Tibial nerve (tissue), 4 donors: ENCODE measurements around the gene SGPL1. TPM values are rescaled to one million over a fixed set of nuclear protein-coding genes. Genes with fewer than 3 reads are reported as not detected.

Experiments
- DNase-seq, 2 donors: peaks; one replicate each; pipeline ENCODE4 v3.0.0-alpha.2; 2019; ENCODE audit warnings: low spot score in 2 of 2
- H3K27ac ChIP-seq, 4 donors: fragments of 200-600 bp; sonication (generic) in 3 of 4; one replicate each; pipeline ENCODE4 v1.5.1; 2017 to 2019; ENCODE audit warnings: mild to moderate bottlenecking in 1 of 4
- H3K27me3 ChIP-seq, 2 donors: fragments of 200-600 bp; sonication (generic) in 1 of 2; one replicate each; pipeline versions ENCODE4 v1.5.1 to v1.6.0; 2017 to 2019
- H3K36me3 ChIP-seq, 3 donors: fragments of 200-600 bp; sonication (generic); one replicate each; pipeline ENCODE4 v1.5.1; 2018 to 2019
- H3K4me1 ChIP-seq, 4 donors: fragments of 200-600 bp; sonication (generic) in 3 of 4; one replicate each; pipeline ENCODE4 v1.5.1; 2017 to 2019
- H3K4me3 ChIP-seq, 4 donors: fragments of 200-600 bp; sonication (generic) in 3 of 4; one replicate each; pipeline ENCODE4 v1.5.1; 2017 to 2019; ENCODE audit warnings: mild to moderate bottlenecking in 1 of 4, moderate library complexity in 1 of 4
- H3K9me3 ChIP-seq, 4 donors: fragments of 200-600 bp; sonication (generic) in 3 of 4; one replicate each; pipeline ENCODE4 v1.5.1; 2017 to 2019
- EP300 ChIP-seq, 2 donors: sonication (generic); formaldehyde crosslinking; IDR thresholded peaks; one replicate each; pipeline ENCODE4 v1.6.1; 2017; ENCODE audit warnings: antibody characterized with exemption in 2 of 2, mild to moderate bottlenecking in 1 of 2
- POLR2A ChIP-seq, 2 donors: fragments of 450-650 bp; IDR thresholded peaks; one replicate each; pipeline ENCODE4 v1.6.1; 2017; ENCODE audit warnings: antibody characterized with exemption in 2 of 2, mild to moderate bottlenecking in 2 of 2, moderate library complexity in 2 of 2
- WGBS, 2 donors: methylation state at CpG; one replicate each; pipeline ENCODE4 v1.1.5; 2018; 5-methylcytosine and 5-hydroxymethylcytosine counted together
- total RNA-seq, 4 donors: library from RNA; depleted of rRNA; stranded (reverse); fragments of >200 nt; gene quantifications; one replicate each; pipeline ENCODE4 v1.1.0, GENCODE V29; 2016
- TF ChIP-seq, protein P1 (sequence below), 5 experiments: fragments of 200-600 bp in 3 of 5; fragments of 450-650 bp in 2 of 5; sonication (generic) in 3 of 5; IDR thresholded peaks; one replicate each; pipeline ENCODE4 v1.5.1; 2016 to 2019; ENCODE audit warnings: antibody characterized with exemption in 5 of 5, mild to moderate bottlenecking in 3 of 5, moderate library complexity in 2 of 5

SGPL1 gene
- total RNA-seq, 4 donors from 2014 or later: 21.1 to 31.0 (median 24.5) TPM

DNA sequence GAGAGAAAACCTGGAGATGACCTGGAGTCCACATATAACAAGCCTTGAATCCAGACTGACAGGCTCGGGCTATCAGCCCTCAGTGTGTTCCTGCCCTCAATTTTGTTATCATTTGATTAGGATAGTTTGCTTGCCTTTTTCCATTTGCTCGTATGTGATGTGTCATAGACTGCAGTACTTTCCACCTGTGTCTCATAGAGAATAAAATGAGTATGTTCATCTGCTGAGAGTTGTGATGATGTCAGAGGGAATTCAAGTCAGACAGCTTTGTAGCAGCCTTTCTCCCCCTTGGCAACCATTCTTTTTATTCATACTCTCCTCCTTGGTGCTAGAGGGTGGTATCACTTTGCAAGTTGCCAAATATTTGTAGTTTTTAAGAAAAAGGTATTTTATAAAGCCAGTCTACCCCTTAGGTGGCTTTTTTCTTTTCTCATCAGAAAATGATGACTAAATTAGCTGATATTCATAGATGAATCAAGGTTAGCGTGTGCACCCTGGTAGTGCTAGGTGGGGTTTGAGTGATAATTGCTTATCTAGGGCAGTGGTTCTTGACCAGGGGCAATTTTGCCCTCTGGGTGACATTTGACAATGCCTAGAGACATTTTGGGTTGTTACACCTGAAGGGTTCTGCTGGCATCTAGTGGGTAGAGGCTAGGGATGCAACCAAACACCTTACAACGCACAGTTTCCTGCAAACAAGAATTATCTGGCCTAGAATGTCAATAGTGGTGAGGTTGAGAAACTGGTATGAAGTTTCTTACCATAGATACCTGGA lies 5.4 kb downstream of the SGPL1 start:
- TF ChIP-seq, protein P1, sequence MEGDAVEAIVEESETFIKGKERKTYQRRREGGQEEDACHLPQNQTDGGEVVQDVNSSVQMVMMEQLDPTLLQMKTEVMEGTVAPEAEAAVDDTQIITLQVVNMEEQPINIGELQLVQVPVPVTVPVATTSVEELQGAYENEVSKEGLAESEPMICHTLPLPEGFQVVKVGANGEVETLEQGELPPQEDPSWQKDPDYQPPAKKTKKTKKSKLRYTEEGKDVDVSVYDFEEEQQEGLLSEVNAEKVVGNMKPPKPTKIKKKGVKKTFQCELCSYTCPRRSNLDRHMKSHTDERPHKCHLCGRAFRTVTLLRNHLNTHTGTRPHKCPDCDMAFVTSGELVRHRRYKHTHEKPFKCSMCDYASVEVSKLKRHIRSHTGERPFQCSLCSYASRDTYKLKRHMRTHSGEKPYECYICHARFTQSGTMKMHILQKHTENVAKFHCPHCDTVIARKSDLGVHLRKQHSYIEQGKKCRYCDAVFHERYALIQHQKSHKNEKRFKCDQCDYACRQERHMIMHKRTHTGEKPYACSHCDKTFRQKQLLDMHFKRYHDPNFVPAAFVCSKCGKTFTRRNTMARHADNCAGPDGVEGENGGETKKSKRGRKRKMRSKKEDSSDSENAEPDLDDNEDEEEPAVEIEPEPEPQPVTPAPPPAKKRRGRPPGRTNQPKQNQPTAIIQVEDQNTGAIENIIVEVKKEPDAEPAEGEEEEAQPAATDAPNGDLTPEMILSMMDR (IDR thresholded peaks at IDR 0.05): no peak
- TF ChIP-seq EP300 (IDR thresholded peaks at IDR 0.05): no peak
- Histone ChIP-seq H3K9me3 (no peaks in the 10 kb centered on the region), H3K27ac (no peak overlapping the region), H3K36me3 (peaks cover 0 to 34% (median 0%) of the 10 kb centered on the region in 3 donors), H3K4me3 (no peak overlapping the region), H3K4me1 (peaks cover 0 to 37% (median 15%) of the 10 kb centered on the region in 4 donors), H3K27me3 (no peaks in the 10 kb centered on the region)
- 91 to 94% methylated on average over 4 of the region's 4 CpGs for WGBS, 2 donors
- no peak for DNase-seq

GRCh38 chr10:70822076-70822820 lies 6.5 kb downstream of the SGPL1 start:
- Histone ChIP-seq H3K4me3 (no peak overlapping the region), H3K9me3 (no peaks in the 10 kb centered on the region), H3K27me3 (no peaks in the 10 kb centered on the region), H3K36me3 (peaks cover 0 to 35% (median 0%) of the 10 kb centered on the region in 3 donors), H3K4me1 (peaks cover 0 to 36% (median 10%) of the 10 kb centered on the region in 4 donors), H3K27ac (no peak overlapping the region)
- WGBS, 2 donors: 92 to 95% methylated on average over 2 of the region's 2 CpGs
- TF ChIP-seq, protein P1 (IDR thresholded peaks at IDR 0.05): no peak
- no peak for TF ChIP-seq POLR2A (IDR thresholded peaks at IDR 0.05)
- DNase-seq: no peak

DNA sequence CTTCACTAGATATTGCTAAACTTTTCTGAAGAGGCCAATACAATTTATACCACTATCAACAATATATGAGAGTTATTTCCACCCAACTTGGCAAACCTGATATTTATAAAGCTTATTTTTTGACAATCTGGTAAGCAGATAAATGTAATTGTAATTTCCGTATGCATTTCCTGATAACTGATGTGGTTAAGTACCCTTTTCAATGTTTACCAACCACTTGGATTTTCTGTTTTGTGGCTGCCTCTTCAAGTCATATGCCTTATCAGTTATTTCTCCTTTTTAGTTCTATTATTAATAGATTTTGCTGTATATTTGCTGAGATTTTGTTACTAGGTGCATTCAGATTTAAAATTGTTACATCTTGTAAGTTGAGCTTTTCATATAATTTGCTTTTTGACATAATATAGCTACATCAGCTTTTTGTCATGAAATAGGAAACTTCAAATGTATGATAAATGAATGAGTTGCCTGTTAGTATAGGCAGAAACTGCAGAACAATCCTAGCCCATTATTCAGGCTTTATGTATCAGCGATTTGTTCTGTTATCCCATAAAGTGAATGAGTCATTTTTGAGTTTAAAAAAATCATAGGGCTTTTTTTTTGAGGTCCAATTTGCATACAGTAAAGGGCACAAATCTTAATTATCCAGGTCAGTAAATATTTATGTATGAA lies 11.5 kb downstream of the SGPL1 start:
- WGBS, 2 donors: 55 to 62% methylated on average over 2 of the region's 2 CpGs
- H3K27ac ChIP-seq: no peak overlapping the region
- peaks cover 0 to 27% (median 2%) of the 10 kb centered on the region in 4 donors for H3K4me1 ChIP-seq
- H3K9me3 ChIP-seq: no peaks in the 10 kb centered on the region
- H3K27me3 ChIP-seq: no peaks in the 10 kb centered on the region
- no peak overlapping the region for H3K4me3 ChIP-seq
- peaks cover 0 to 10% (median 0%) of the 10 kb centered on the region in 3 donors for H3K36me3 ChIP-seq
- DNase-seq: no peak
- TF ChIP-seq POLR2A (IDR thresholded peaks at IDR 0.05) (no peak), EP300 (IDR thresholded peaks at IDR 0.05) (no peak)
- TF ChIP-seq, protein P1 (IDR thresholded peaks at IDR 0.05): no peak

DNA sequence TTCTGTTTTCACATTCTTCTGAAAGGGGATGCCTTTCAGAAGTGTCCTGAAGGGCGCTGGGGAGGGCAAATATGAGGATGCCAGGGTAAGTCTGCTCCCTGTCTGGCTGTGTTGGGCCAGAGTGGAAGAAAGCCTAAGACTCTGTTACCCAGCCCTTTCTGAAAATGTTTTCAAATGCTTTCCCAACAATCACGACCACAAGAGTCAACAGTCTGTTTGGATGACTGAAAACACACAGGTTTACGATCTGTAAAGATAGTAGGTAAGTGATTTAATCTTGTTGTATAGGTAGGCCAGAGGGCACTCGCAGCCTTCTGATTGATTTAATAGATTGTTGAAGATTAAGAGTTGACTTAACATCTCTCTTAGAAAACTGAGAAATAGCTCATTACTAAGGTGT lies 13.2 kb downstream of the SGPL1 start:
- Histone ChIP-seq H3K36me3 (peaks cover 0 to 10% (median 0%) of the 10 kb centered on the region in 3 donors), H3K4me1 (peaks cover 0 to 42% (median 6%) of the 10 kb centered on the region in 4 donors), H3K27ac (no peak overlapping the region), H3K9me3 (no peaks in the 10 kb centered on the region), H3K27me3 (no peaks in the 10 kb centered on the region), H3K4me3 (no peak overlapping the region)
- WGBS, 2 donors: 82 to 87% methylated on average over 4 of the region's 4 CpGs
- no peak for TF ChIP-seq POLR2A (IDR thresholded peaks at IDR 0.05)
- TF ChIP-seq, protein P1 (IDR thresholded peaks at IDR 0.05): no peak
- TF ChIP-seq EP300 (IDR thresholded peaks at IDR 0.05): no peak
- DNase-seq: no peak
